NB4 (cell line): ENCODE data around the gene KDM4C.

Source experiments
- CTCF ChIP-seq: IDR thresholded peaks from one replicate; pipeline ENCODE4 v1.5.1; 2012; ENCODE audit warnings: low read depth, low read length
- MYC ChIP-seq: IDR thresholded peaks from 2 replicates; pipeline ENCODE4 v1.6.1; 2011; ENCODE audit warnings: low read depth, low read length
- POLR2A ChIP-seq: IDR thresholded peaks from 2 replicates; pipeline ENCODE4 v1.6.1; 2011; ENCODE audit warnings: mild to moderate bottlenecking; ENCODE audit not compliant: insufficient read length; ENCODE audit errors: extremely low read depth

GRCh38 chr9:6855860-6856259, 98.1 kb downstream of the KDM4C start:
- TF ChIP-seq CTCF (no peak), POLR2A (no peak), MYC (no peak)
